ENCODE results near the gene OMP. TPM values are rescaled to one million over a fixed set of nuclear protein-coding genes. Genes with fewer than 3 reads are reported as not detected.

The OMP gene
- total RNA-seq, 6 donors from 2014 or later, result 0.77 to 5.2 TPM; not detected in 4

DNA sequence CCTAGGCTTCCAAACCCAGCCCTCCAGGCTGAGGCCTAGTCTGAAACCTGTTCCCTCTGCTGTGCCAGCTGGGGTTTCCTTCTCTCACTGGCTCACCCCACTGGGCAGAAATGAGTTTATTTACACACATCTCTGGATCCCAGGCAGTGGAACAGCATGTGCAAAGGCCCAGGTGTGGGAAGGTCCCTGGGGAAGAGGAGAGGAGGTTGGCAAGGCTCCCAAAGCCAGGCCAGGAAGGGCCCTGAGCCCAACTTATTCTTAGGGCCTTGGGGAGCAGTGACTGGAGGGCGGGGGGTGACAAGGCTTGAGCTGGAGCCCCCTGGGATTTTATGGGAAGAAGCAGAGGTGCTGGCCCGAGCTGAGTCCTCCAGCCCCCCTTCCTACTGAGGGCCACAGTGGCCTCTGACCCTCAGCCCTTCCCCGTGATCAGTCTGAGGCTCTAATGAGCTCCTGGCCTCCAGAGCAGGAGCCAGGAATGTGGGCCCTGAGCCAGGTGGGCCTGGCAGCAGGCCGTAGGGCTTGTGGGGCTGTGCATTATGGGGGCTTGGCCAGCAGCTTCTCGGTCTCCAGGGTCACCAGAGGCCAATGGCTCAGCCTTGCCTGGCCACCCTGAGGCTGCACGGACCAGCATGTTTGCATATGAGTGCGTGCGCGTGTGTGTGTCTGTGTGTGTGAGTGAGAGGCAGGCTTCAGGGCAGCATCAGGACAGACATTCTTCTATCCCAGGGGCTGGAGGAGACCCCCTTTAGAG is 28.3 kb downstream of the OMP start:
- Histone ChIP-seq H3K4me1 (peaks cover 7 to 19% (median 16%) of the 10 kb centered on the region in 4 donors), H3K4me3 (no peak overlapping the region), H3K36me3 (no peaks in the 10 kb centered on the region), H3K27me3 (no peaks in the 10 kb centered on the region), H3K9me3 (no peaks in the 10 kb centered on the region), H3K27ac (no peak overlapping the region)
- ATAC-seq (ENCODE audit: low FRiP score in 2 of 2) (peak; percentile 9 to 37), DNase-seq (peak in 1 of 2 donors; percentile 88)
- TF ChIP-seq POLR2A (IDR thresholded peaks at IDR 0.05) (no peak), EP300 (IDR thresholded peaks at IDR 0.05) (no peak), POLR2AphosphoS5 (IDR thresholded peaks at IDR 0.05) (no peak)
- TF ChIP-seq, protein P1, sequence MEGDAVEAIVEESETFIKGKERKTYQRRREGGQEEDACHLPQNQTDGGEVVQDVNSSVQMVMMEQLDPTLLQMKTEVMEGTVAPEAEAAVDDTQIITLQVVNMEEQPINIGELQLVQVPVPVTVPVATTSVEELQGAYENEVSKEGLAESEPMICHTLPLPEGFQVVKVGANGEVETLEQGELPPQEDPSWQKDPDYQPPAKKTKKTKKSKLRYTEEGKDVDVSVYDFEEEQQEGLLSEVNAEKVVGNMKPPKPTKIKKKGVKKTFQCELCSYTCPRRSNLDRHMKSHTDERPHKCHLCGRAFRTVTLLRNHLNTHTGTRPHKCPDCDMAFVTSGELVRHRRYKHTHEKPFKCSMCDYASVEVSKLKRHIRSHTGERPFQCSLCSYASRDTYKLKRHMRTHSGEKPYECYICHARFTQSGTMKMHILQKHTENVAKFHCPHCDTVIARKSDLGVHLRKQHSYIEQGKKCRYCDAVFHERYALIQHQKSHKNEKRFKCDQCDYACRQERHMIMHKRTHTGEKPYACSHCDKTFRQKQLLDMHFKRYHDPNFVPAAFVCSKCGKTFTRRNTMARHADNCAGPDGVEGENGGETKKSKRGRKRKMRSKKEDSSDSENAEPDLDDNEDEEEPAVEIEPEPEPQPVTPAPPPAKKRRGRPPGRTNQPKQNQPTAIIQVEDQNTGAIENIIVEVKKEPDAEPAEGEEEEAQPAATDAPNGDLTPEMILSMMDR (IDR thresholded peaks at IDR 0.05), result no peak
- WGBS, 2 donors, result 66 to 82% methylated on average over 7 to 8 of the region's 9 CpGs

DNA sequence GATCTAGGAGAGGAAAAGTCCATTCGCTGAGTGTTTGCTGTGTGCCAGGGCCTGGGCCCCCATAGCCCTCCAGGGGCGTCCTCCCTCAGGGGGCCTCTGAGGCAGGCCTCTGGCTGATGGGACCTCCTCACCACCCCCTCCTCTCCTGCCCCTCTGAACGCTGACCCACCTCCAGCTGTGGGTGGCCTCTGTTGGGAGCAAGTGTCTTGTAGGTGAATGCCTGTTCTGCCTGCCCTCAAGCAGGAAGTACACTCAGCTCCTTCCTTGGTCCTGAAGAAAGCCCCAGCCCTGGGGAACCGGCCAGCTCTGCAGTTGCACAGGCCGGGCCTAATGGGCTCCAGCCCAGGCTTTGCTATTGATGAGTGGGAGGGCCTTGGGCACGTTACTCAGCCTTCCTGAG is 28.9 kb downstream of the OMP start:
- 32 to 59% methylated on average over 3 to 4 of the region's 6 CpGs for WGBS, 2 donors

DNA sequence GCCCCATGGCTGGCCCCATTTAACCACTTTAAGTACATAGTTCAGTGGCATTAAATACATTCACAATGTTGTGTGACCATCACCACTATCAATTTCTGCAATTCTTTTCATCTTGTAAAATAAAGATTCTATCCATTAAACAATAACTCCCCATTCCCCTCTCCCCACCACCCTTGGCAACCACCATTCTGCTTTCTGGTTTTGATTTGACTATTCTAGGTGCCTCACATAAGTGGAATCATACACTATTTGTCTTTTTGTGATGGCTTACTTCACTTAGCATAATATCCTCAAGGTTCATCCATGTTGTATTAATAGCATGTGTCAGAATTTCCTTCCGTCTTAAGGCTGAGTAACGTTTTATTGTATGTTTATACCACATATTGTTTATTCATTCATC is 32.4 kb downstream of the OMP start:
- ATAC-seq (ENCODE audit: low FRiP score in 2 of 2) (no peak), DNase-seq (no peak)
- Histone ChIP-seq H3K27ac (no peak overlapping the region), H3K4me3 (no peak overlapping the region), H3K27me3 (peaks cover 0 to 15% (median 6%) of the 10 kb centered on the region in 4 donors), H3K9me3 (no peaks in the 10 kb centered on the region), H3K4me1 (peaks cover 0 to 3% (median 0%) of the 10 kb centered on the region in 4 donors), H3K36me3 (no peaks in the 10 kb centered on the region)
- WGBS, 2 donors, result 11 to 17% methylated on average over 1 to 2 of the region's 2 CpGs
- TF ChIP-seq POLR2AphosphoS5 (IDR thresholded peaks at IDR 0.05), result no peak
- no peak for TF ChIP-seq POLR2A (IDR thresholded peaks at IDR 0.05)
- TF ChIP-seq EP300 (IDR thresholded peaks at IDR 0.05), result no peak

More for the DNA sequence above, 28.9 kb downstream of the OMP start:
- Histone ChIP-seq H3K4me3 (no peak overlapping the region), H3K9me3 (no peaks in the 10 kb centered on the region), H3K4me1 (peaks cover 7 to 19% (median 16%) of the 10 kb centered on the region in 4 donors), H3K27me3 (no peaks in the 10 kb centered on the region), H3K27ac (no peak overlapping the region), H3K36me3 (no peaks in the 10 kb centered on the region)
- DNase-seq (no peak), ATAC-seq (ENCODE audit: low FRiP score in 2 of 2) (no peak)
- no peak for TF ChIP-seq POLR2AphosphoS5 (IDR thresholded peaks at IDR 0.05)

DNA sequence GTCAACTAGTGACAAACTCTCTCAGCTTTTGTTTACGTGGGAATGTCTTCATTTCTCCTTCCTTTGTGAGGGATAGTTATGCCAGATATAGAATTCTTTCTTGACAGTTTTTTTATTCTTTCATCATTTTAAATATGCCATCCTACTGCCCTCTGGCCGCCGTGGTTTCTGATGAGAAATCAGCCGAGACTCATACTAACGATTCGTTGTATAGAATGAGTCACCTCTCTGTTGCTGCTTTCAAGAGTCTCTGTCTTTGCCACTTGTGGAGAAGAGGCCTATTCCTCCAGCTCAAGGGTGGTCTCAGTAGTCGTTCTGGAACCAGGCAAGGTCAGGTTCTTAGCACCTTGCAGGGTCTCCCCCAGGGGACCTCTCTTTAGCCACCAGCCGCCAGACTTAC is 33.4 kb downstream of the OMP start:
- H3K4me1 ChIP-seq, result peaks cover 0 to 10% (median 0%) of the 10 kb centered on the region in 4 donors
- H3K27ac ChIP-seq, result no peak overlapping the region
- no peak for DNase-seq
- TF ChIP-seq POLR2AphosphoS5 (IDR thresholded peaks at IDR 0.05) (no peak), POLR2A (IDR thresholded peaks at IDR 0.05) (no peak), EP300 (IDR thresholded peaks at IDR 0.05) (no peak)
- TF ChIP-seq, protein P1 (IDR thresholded peaks at IDR 0.05), result no peak
- H3K27me3 ChIP-seq, result peaks cover 0 to 15% (median 6%) of the 10 kb centered on the region in 4 donors
- H3K4me3 ChIP-seq, result no peak overlapping the region
- ATAC-seq (ENCODE audit: low FRiP score in 2 of 2), result no peak
- 72 to 81% methylated on average over 8 of the region's 8 CpGs for WGBS, 2 donors
- no peaks in the 10 kb centered on the region for H3K9me3 ChIP-seq
- no peaks in the 10 kb centered on the region for H3K36me3 ChIP-seq

DNA sequence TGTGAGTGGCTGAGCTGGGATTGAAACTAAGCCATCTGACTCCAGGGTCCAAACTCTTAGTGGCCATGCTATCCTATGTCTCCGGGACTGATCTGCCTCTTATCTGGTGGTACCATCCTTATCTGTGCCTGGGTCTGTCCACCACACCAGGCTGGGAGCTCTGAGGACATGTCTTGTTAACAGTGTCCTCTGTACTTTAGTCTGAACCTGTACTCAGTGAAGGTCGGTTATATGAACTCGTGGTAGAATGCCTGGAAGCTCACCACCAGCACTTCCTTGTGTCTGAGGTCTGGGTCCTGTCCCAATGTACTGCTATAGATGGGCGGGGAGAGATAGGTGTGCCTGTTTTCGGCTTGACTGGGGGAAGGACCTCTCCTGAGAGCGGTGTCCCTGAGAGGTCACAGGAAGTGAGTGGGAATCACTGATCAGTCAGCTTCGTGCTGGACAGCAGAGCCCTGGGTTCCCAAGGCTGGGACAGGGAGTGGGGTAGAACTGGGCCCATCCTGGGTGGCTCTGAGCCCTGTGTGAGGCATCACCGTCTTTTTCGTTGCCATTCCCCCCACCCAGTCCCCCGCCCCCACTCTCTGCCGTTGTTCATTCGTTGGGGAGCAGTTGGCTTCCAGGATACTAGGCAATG is 34.3 kb downstream of the OMP start:
- H3K27me3 ChIP-seq, result peaks cover 0 to 15% (median 6%) of the 10 kb centered on the region in 4 donors
- DNase-seq, result no peak
- no peak overlapping the region for H3K27ac ChIP-seq
- TF ChIP-seq, protein P1 (IDR thresholded peaks at IDR 0.05), result no peak
- no peak for TF ChIP-seq EP300 (IDR thresholded peaks at IDR 0.05)
- TF ChIP-seq POLR2A (IDR thresholded peaks at IDR 0.05), result no peak
- TF ChIP-seq POLR2AphosphoS5 (IDR thresholded peaks at IDR 0.05), result no peak
- 72 to 80% methylated on average over 11 to 12 of the region's 12 CpGs for WGBS, 2 donors
- H3K4me3 ChIP-seq, result no peak overlapping the region
- no peak for ATAC-seq (ENCODE audit: low FRiP score in 2 of 2)
- H3K9me3 ChIP-seq, result no peaks in the 10 kb centered on the region
- H3K36me3 ChIP-seq, result no peaks in the 10 kb centered on the region
- H3K4me1 ChIP-seq, result peaks cover 0 to 10% (median 0%) of the 10 kb centered on the region in 4 donors
